IMR-90 (cell line): ENCODE measurements around the gene TMEM131L. TPM values are rescaled to one million over a fixed set of nuclear protein-coding genes. Genes with fewer than 3 reads are reported as not detected.

Experiments used
- ATAC-seq: fragments of 200-7000 bp; cut with Tn5 transposase; 2 replicates; pipeline ENCODE4 v1.9.1; 2020; ENCODE audit warnings: low read depth, mild to moderate bottlenecking, moderate library complexity
- BruUV-seq: library from RNA; stranded (reverse); fragments of 400-500 nt; replicated peaks from 2 replicates; lab custom pipeline; 2021; lab: Mats Ljungman, UMichigan
- CTCF ChIA-PET: fragments of 300-600 bp; formaldehyde crosslinking; extraction: SDS; loops from one replicate; lab custom pipeline; 2021; ENCODE audit warnings: antibody characterized with exemption; lab: Yijun Ruan, JAX
- POLR2A ChIA-PET: fragments of 300-600 bp; sonication (Branson Sonifier 250); formaldehyde crosslinking; loops from one replicate; lab custom pipeline; 2022; ENCODE audit warnings: antibody characterized with exemption; ENCODE audit not compliant: unreplicated experiment; lab: Charles Lee
- DNase-seq: peaks from one replicate; pipeline ENCODE4 v3.0.0; 2013
- H2AFZ ChIP-seq: replicated peaks from 2 replicates; pipeline ENCODE3; 2013; ENCODE audit warnings: low read length, mild to moderate bottlenecking; ENCODE audit not compliant: poor library complexity
- H2AK5ac ChIP-seq: 2 replicates; pipeline ENCODE4 v1.6.1; 2013; ENCODE audit warnings: low read depth, low read length, inconsistent platforms
- H2AK9ac ChIP-seq: replicated peaks from 2 replicates; pipeline ENCODE3; 2013; ENCODE audit warnings: mild to moderate bottlenecking, low read depth, low read length, moderate library complexity; ENCODE audit not compliant: poor library complexity
- H2BK120ac ChIP-seq: 2 replicates; pipeline ENCODE4 v1.6.1; 2013; ENCODE audit warnings: low read depth, low read length, inconsistent platforms
- H2BK15ac ChIP-seq: 3 replicates; pipeline ENCODE4 v1.6.1; 2013; ENCODE audit warnings: low read depth, low read length, inconsistent platforms
- H2BK20ac ChIP-seq: 2 replicates; pipeline ENCODE4 v1.6.1; 2013; ENCODE audit warnings: low read depth, mild to moderate bottlenecking, inconsistent platforms, low read length, moderate library complexity
- H2BK5ac ChIP-seq: 2 replicates; pipeline ENCODE4 v1.6.1; 2013; ENCODE audit warnings: mild to moderate bottlenecking, low read depth, low read length, inconsistent platforms; ENCODE audit not compliant: poor library complexity, severe bottlenecking
- H3K14ac ChIP-seq: replicated peaks from 2 replicates; pipeline ENCODE4 v1.6.1; 2013; ENCODE audit warnings: low read depth, low read length, inconsistent platforms
- H3K18ac ChIP-seq: 2 replicates; pipeline ENCODE4 v1.6.1; 2013; ENCODE audit warnings: low read depth, low read length, control low read depth
- H3K23ac ChIP-seq: 2 replicates; pipeline ENCODE4 v1.6.1; 2013; ENCODE audit warnings: low read depth, low read length, inconsistent platforms
- H3K27ac ChIP-seq: 2 replicates; pipeline ENCODE4 v1.5.1; 2013; ENCODE audit warnings: mild to moderate bottlenecking, control low read depth, low read length; ENCODE audit not compliant: insufficient read depth
- H3K27me3 ChIP-seq: 2 replicates; pipeline ENCODE4 v1.6.1; 2013; ENCODE audit warnings: low read length; ENCODE audit not compliant: control insufficient read depth, insufficient read depth
- H3K36me3 ChIP-seq: 2 replicates; pipeline ENCODE4 v1.6.1; 2013; ENCODE audit warnings: low read length, mixed read lengths; ENCODE audit not compliant: control insufficient read depth, insufficient read depth
- H3K4ac ChIP-seq: 2 replicates; pipeline ENCODE4 v1.6.1; 2013; ENCODE audit warnings: low read depth, low read length, inconsistent platforms
- H3K4me1 ChIP-seq: 2 replicates; pipeline ENCODE4 v1.6.1; 2013; ENCODE audit warnings: low read length, mixed read lengths; ENCODE audit not compliant: control insufficient read depth, insufficient read depth
- H3K4me2 ChIP-seq: 2 replicates; pipeline ENCODE4 v1.6.1; 2013; ENCODE audit warnings: low read depth, mild to moderate bottlenecking, control low read depth, low read length, moderate library complexity
- H3K4me3 ChIP-seq: 2 replicates; pipeline ENCODE4 v1.5.1; 2013; ENCODE audit warnings: low read depth, mild to moderate bottlenecking, control low read depth, low read length, moderate library complexity; ENCODE audit not compliant: insufficient read depth
- H3K56ac ChIP-seq: 2 replicates; pipeline ENCODE4 v1.6.1; 2013; ENCODE audit warnings: low read length, inconsistent platforms; ENCODE audit not compliant: insufficient read depth; ENCODE audit errors: extremely low read depth
- H3K79me1 ChIP-seq, 2 experiments: 2 replicates each; pipeline ENCODE4 v1.6.1; 2013; ENCODE audit warnings: low read length in 2 of 2, inconsistent platforms in 1 of 2, low read depth in 1 of 2
- H3K9ac ChIP-seq: 2 replicates; pipeline ENCODE4 v1.6.1; 2013; ENCODE audit warnings: low read depth, low read length, control low read depth
- H3K9me1 ChIP-seq: 2 replicates; pipeline ENCODE4 v1.6.1; 2013; ENCODE audit warnings: low read length, inconsistent platforms; ENCODE audit not compliant: insufficient read depth
- H3K9me3 ChIP-seq: 2 replicates; pipeline ENCODE4 v1.6.1; 2013; ENCODE audit warnings: low read length; ENCODE audit not compliant: control insufficient read depth, insufficient read depth
- H4K20me1 ChIP-seq: 2 replicates; pipeline ENCODE4 v1.6.1; 2013; ENCODE audit warnings: low read length, inconsistent platforms; ENCODE audit not compliant: insufficient read depth
- H4K5ac ChIP-seq: 2 replicates; pipeline ENCODE4 v1.6.1; 2013; ENCODE audit warnings: mild to moderate bottlenecking, low read depth, low read length, control low read depth
- H4K8ac ChIP-seq, 2 experiments: 2 replicates each; pipeline ENCODE4 v1.6.1; 2013; ENCODE audit warnings: low read depth in 2 of 2, low read length in 2 of 2, control low read depth in 1 of 2, inconsistent platforms in 1 of 2
- H4K91ac ChIP-seq: 2 replicates; pipeline ENCODE4 v1.6.1; 2013; ENCODE audit warnings: low read depth, low read length, inconsistent platforms; ENCODE audit not compliant: insufficient read depth
- BHLHE40 ChIP-seq: fragments of 150-350 bp; IDR thresholded peaks from 2 replicates; pipeline ENCODE4 v1.6.1; 2016; ENCODE audit warnings: mild to moderate bottlenecking, low read depth, low read length
- CEBPB ChIP-seq: IDR thresholded peaks from 2 replicates; pipeline ENCODE4 v1.6.1; 2012; ENCODE audit warnings: low read depth, low read length, improper control_type of control experiment
- CHD1 ChIP-seq: IDR thresholded peaks from 2 replicates; pipeline ENCODE4 v1.6.1; 2012; ENCODE audit warnings: low read depth, low read length, improper control_type of control experiment
- CTCF ChIP-seq: conservative IDR thresholded peaks from 2 replicates; pipeline ENCODE4 v1.5.1; 2012; ENCODE audit warnings: mild to moderate bottlenecking, low read depth, low read length, improper control_type of control experiment
- MAFK ChIP-seq: IDR thresholded peaks from 2 replicates; pipeline ENCODE4 v1.6.1; 2012; ENCODE audit warnings: low read depth, low read length, improper control_type of control experiment
- MAZ ChIP-seq: IDR thresholded peaks from 2 replicates; pipeline ENCODE4 v1.6.1; 2012; ENCODE audit warnings: low read depth, mild to moderate bottlenecking, low read length, improper control_type of control experiment, moderate library complexity, borderline replicate concordance
- MXI1 ChIP-seq: IDR thresholded peaks from 2 replicates; pipeline ENCODE4 v1.6.1; 2012; ENCODE audit warnings: low read depth, mild to moderate bottlenecking, low read length, moderate library complexity, borderline replicate concordance
- NFE2L2 ChIP-seq: fragments of 150-350 bp; IDR thresholded peaks from 2 replicates; pipeline ENCODE4 v1.6.1; 2016; ENCODE audit warnings: low read depth, mild to moderate bottlenecking, low read length
- POLR2A ChIP-seq: IDR thresholded peaks from 2 replicates; pipeline ENCODE4 v1.6.1; 2012; ENCODE audit warnings: mild to moderate bottlenecking, low read depth, low read length
- RAD21 ChIP-seq: IDR thresholded peaks from 2 replicates; pipeline ENCODE4 v1.6.1; 2012; ENCODE audit warnings: low read length, improper control_type of control experiment
- RCOR1 ChIP-seq: IDR thresholded peaks from 2 replicates; pipeline ENCODE4 v1.6.1; 2012; ENCODE audit warnings: mild to moderate bottlenecking, low read length, improper control_type of control experiment; ENCODE audit not compliant: insufficient replicate concordance
- RFX5 ChIP-seq: IDR thresholded peaks from 2 replicates; pipeline ENCODE4 v1.8.0; 2012; ENCODE audit warnings: low read depth, mild to moderate bottlenecking, low read length, moderate library complexity
- SMC3 ChIP-seq: fragments of 150-350 bp; IDR thresholded peaks from 2 replicates; pipeline ENCODE4 v1.6.1; 2016; ENCODE audit warnings: low read depth, mild to moderate bottlenecking, antibody characterized with exemption, low read length, moderate library complexity
- USF2 ChIP-seq: fragments of 150-350 bp; IDR thresholded peaks from 2 replicates; pipeline ENCODE4 v1.6.1; 2017; ENCODE audit warnings: mild to moderate bottlenecking, antibody characterized with exemption, low read length, low read depth
- WGBS, 2 experiments: methylation state at CpG; one replicate each; pipeline versions ENCODE4 v1.1.5 to v1.1.7; 2013; ENCODE audit warnings: missing lambda C conversion rate in 2 of 2; ENCODE audit not compliant: insufficient read length in 1 of 2; ENCODE audit errors: extremely low coverage in 2 of 2; 5-methylcytosine and 5-hydroxymethylcytosine counted together
- dilution Hi-C: fragments of 300-500 bp; cut with HindIII; formaldehyde crosslinking; loops from one replicate; pipeline ENCODE4 v1.14.3; 2018; ENCODE audit warnings: low sequenced_read_pairs; ENCODE audit not compliant: unreplicated experiment
- in situ Hi-C: fragments of 300-500 bp; cut with MboI; formaldehyde crosslinking; loops from 3 replicates; pipeline ENCODE4 v1.14.3; 2019; ENCODE audit warnings: low sequenced_read_pairs, inconsistent platforms, mixed read lengths
- intact Hi-C: fragments of 100-400 bp; cut with micrococcal nuclease; formaldehyde crosslinking; loops from 2 replicates; pipeline ENCODE4 v1.10.0; 2022
- polyA plus RNA-seq, 3 experiments: library from polyadenylated mRNA; depleted of rRNA; stranded (reverse); fragments of >200 nt; gene quantifications; 2 replicates each; pipeline ENCODE4 v1.2.3, GENCODE V29; 2012; ENCODE audit warnings: low replicate concordance in 1 of 3
- total RNA-seq: library from RNA; depleted of rRNA; stranded (reverse); fragments of >200 nt; gene quantifications from 2 replicates; pipeline ENCODE4 v1.2.3, GENCODE V29; 2012
- TF ChIP-seq, protein P1 (sequence below): fragments of 150-350 bp; IDR thresholded peaks from 2 replicates; pipeline ENCODE4 v1.6.1; 2016; ENCODE audit warnings: low read depth, mild to moderate bottlenecking, low read length, moderate library complexity, borderline replicate concordance

Gene TMEM131L
- total and polyA plus RNA-seq, 2 of the 4 experiments (the other 2 are of a cell fraction), result 8.4 to 23.8 TPM

DNA sequence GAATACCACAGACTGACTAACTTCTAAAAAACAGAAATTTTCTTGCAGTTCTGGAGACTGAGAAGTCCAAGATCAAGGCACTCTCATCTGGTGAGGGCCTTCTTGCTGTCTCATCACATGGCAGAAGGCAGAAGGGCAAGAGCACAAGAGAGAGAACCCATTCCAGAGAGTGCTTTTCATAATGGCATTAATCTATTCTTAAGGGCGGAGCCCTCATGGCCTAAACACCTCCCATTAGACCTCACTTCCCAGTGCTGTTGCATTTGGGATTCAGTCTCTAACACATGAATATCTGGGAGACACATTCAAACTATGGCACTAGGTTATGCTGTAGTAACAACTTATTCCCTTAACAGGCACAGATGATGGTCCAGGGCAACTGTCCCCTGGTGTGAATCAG is 180.8 kb downstream of the TMEM131L start:
- DNase-seq (no peak), ATAC-seq (no peak)
- H4K91ac ChIP-seq, result no peak overlapping the region
- H3K9ac ChIP-seq, result no peak overlapping the region
- BruUV-seq, result no TSS peak
- no peak overlapping the region for H2BK15ac ChIP-seq
- H3K4me1 ChIP-seq, result no peaks in the 10 kb centered on the region
- ChIA-PET POLR2A (no interaction called here), CTCF (no interaction called here)
- peaks cover 3% of the 10 kb centered on the region for H3K9me3 ChIP-seq
- H2AK9ac ChIP-seq, result no peak overlapping the region
- in situ Hi-C loops (no loop called here), dilution Hi-C loops (no loop called here), intact Hi-C loops (loop anchor here (5.0 kb wide), 1 partner anchor 105 kb away; no protein-coding TSS in a partner anchor)
- no peak overlapping the region for H2BK5ac ChIP-seq
- H3K4me3 ChIP-seq, result no peak overlapping the region
- peaks cover 4% of the 10 kb centered on the region; the same call in 1 of the 2 replicates for H3K9me1 ChIP-seq
- no peak overlapping the region for H2AFZ ChIP-seq
- H2BK120ac ChIP-seq, result no peak overlapping the region
- H3K23ac ChIP-seq, result no peak overlapping the region
- no peaks in the 10 kb centered on the region for H4K20me1 ChIP-seq
- H2BK20ac ChIP-seq, result no peak overlapping the region
- no peak for TF ChIP-seq USF2
- TF ChIP-seq RCOR1, result no peak
- no peak for TF ChIP-seq RFX5
- TF ChIP-seq MAZ, result no peak
- TF ChIP-seq, protein P1, sequence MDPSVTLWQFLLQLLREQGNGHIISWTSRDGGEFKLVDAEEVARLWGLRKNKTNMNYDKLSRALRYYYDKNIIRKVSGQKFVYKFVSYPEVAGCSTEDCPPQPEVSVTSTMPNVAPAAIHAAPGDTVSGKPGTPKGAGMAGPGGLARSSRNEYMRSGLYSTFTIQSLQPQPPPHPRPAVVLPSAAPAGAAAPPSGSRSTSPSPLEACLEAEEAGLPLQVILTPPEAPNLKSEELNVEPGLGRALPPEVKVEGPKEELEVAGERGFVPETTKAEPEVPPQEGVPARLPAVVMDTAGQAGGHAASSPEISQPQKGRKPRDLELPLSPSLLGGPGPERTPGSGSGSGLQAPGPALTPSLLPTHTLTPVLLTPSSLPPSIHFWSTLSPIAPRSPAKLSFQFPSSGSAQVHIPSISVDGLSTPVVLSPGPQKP, result no peak
- TF ChIP-seq MXI1, result no peak
- TF ChIP-seq NFE2L2, result no peak
- no peak for TF ChIP-seq SMC3
- TF ChIP-seq CEBPB, result no peak
- no peak for TF ChIP-seq RAD21
- TF ChIP-seq MAFK, result no peak
- TF ChIP-seq BHLHE40, result no peak
- TF ChIP-seq CTCF, result no peak
- TF ChIP-seq POLR2A, result no peak
- no peak for TF ChIP-seq CHD1
- no peak overlapping the region for H3K27ac ChIP-seq
- H3K4ac ChIP-seq, result no peak overlapping the region
- no peaks in the 10 kb centered on the region for H3K79me1 ChIP-seq
- H3K4me2 ChIP-seq, result no peak overlapping the region
- H3K56ac ChIP-seq, result no peak overlapping the region
- no peak overlapping the region for H3K14ac ChIP-seq
- no peak overlapping the region for H4K8ac ChIP-seq
- no peak overlapping the region for H3K18ac ChIP-seq
- H3K36me3 ChIP-seq, result no peaks in the 10 kb centered on the region
- no peak overlapping the region for H4K5ac ChIP-seq
- no peak overlapping the region for H2AK5ac ChIP-seq
- 80% methylated on average over 1 of the region's 1 CpG; no CpG with 5 or more reads in 1 of the 2 experiments for WGBS, 2 experiments
- no peaks in the 10 kb centered on the region; the same call in 1 of the 2 replicates for H3K27me3 ChIP-seq
